ENCODE results near the gene SPINK2.

Gene SPINK2

GRCh38 chr4:56803471-56803870 lies 18.0 kb downstream of the SPINK2 start:
- TF ChIP-seq CTCF (IDR thresholded peaks at IDR 0.05; ENCODE audit: low read length, missing control alignments), result no peak
- no peak overlapping the region for H3K4me3 ChIP-seq (replicated peaks; ENCODE audit: low read depth, low read length)
- peak; percentile 15 for DNase-seq (ENCODE audit: low read depth)

GRCh38 chr4:56799824-56800756 lies 21.4 kb downstream of the SPINK2 start:
- peak; percentile 94 for TF ChIP-seq CTCF (IDR thresholded peaks at IDR 0.05; ENCODE audit: low read length, missing control alignments)
- H3K4me3 ChIP-seq (replicated peaks; ENCODE audit: low read depth, low read length), result peak overlapping the region; percentile 62
- DNase-seq (ENCODE audit: low read depth), result peak; percentile 89

GRCh38 chr4:56799161-56799759 lies 22.2 kb downstream of the SPINK2 start:
- no peak for DNase-seq (ENCODE audit: low read depth)
- TF ChIP-seq CTCF (IDR thresholded peaks at IDR 0.05; ENCODE audit: low read length, missing control alignments), result no peak

GRCh38 chr4:56796211-56796610 lies 25.3 kb downstream of the SPINK2 start:
- DNase-seq (ENCODE audit: low read depth), result no peak
- no peak for TF ChIP-seq CTCF (IDR thresholded peaks at IDR 0.05; ENCODE audit: low read length, missing control alignments)

More at GRCh38 chr4:56799161-56799759, 22.2 kb downstream of the SPINK2 start:
- H3K4me3 ChIP-seq (replicated peaks; ENCODE audit: low read depth, low read length), result peak overlapping the region; percentile 62

GRCh38 chr4:56791316-56791715 lies 30.2 kb downstream of the SPINK2 start:
- no peak for DNase-seq (ENCODE audit: low read depth)
- TF ChIP-seq CTCF (IDR thresholded peaks at IDR 0.05; ENCODE audit: low read length, missing control alignments), result no peak
- no peak overlapping the region for H3K4me3 ChIP-seq (replicated peaks; ENCODE audit: low read depth, low read length)

More at GRCh38 chr4:56796211-56796610, 25.3 kb downstream of the SPINK2 start:
- no peak overlapping the region for H3K4me3 ChIP-seq (replicated peaks; ENCODE audit: low read depth, low read length)

- TF ChIP-seq CTCF (IDR thresholded peaks at IDR 0.05; ENCODE audit: low read length, missing control alignments), result no peak
- no peak overlapping the region for H3K4me3 ChIP-seq (replicated peaks; ENCODE audit: low read depth, low read length)
- no peak for DNase-seq (ENCODE audit: low read depth)
Observed at GRCh38 chr4:56790691-56791091, 30.8 kb downstream of the SPINK2 start.
